Adrenal gland (tissue), 5 donors: ENCODE data around the gene TH.

Experiments used
- CTCF ChIP-seq, 6 experiments: fragments of 450-650 bp in 4 of 6; fragments of 200-600 bp in 2 of 6; sonication (generic) in 1 of 6; IDR thresholded peaks; 1 replicate in 5 of 6; 2 replicates in 1 of 6; pipeline versions ENCODE4 v1.5.1 to v1.8.0; 2016 to 2021; ENCODE audit warnings: antibody characterized with exemption in 6 of 6, mild to moderate bottlenecking in 2 of 6, moderate library complexity in 1 of 6
- POLR2A ChIP-seq, 2 donors: fragments of 450-650 bp; IDR thresholded peaks; one replicate each; pipeline ENCODE4 v1.6.1; 2017; ENCODE audit warnings: antibody characterized with exemption in 2 of 2, mild to moderate bottlenecking in 2 of 2, moderate library complexity in 1 of 2
- donor health status: DM: no; HTN: no; CAD: no.

GRCh38 chr11:2207212-2207611 is 35.6 kb upstream of the TH start:
- TF ChIP-seq CTCF (IDR thresholded peaks at IDR 0.05) (no peak), POLR2A (IDR thresholded peaks at IDR 0.05) (no peak)
